ENCODE results near the gene NAA40.
"Not testable (repeated sequence)": the region's sequence is repeated elsewhere in the genome, so short reads cannot be mapped to it uniquely, and the experiment has no call there.

Gene NAA40

DNA sequence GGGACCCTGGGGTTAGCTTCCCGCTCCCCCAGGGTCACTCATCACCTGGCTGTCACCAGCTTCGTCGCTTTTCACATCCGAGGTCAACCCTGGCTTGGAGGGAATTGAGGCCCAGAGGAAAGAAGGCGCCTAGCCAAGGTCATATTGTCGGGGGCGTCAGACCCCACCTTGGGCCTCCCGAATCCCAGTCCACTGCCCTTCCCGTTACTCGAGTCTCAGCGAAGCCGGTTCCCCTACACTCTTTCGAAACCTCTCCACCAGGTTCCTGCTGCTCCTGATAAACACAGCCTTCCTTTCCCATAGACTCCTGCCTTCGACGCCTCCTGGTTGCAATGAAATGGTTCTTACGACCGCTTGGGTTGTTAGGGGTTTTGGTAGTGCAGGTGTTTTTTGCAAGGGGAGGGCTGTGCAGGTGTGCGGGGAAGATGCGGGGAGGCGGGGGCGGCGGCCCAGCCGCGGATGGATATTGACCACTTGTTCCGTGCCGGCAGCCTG, 642 bp downstream of the NAA40 start:
- H3K9me3 ChIP-seq (ENCODE audit: control insufficient read depth, insufficient read depth, low read length) = no peaks in the 10 kb centered on the region
- H3K9ac ChIP-seq (ENCODE audit: low read depth, low read length) = peak overlapping the region; percentile 90
- H3K36me3 ChIP-seq (ENCODE audit: insufficient read depth, low read length) = no peaks in the 10 kb centered on the region
- no peaks in the 10 kb centered on the region for H3K4me1 ChIP-seq (ENCODE audit: insufficient read depth, low read length)

DNA sequence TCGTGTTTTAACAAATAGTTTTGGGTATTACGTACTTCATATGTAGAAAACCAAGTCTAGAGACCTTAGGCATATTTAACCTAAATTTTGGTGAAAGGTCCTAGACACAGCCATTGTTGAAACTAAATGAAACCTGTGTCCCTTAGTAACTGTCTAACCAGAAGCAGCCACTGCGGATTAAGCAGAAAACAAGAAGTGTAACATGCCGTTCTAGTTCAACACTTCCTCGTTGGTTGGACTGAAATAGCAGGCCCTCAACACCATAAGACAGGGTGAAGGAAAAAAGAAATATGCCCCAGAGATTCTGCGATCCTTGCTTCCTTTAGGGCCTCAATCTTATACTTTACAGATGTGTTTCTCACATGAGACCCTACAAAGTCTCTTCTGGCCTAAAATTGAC, 2.0 kb downstream of the NAA40 start:
- H3K9me3 ChIP-seq (ENCODE audit: control insufficient read depth, insufficient read depth, low read length) = no peaks in the 10 kb centered on the region
- no peak overlapping the region for H3K9ac ChIP-seq (ENCODE audit: low read depth, low read length)
- no peaks in the 10 kb centered on the region for H3K36me3 ChIP-seq (ENCODE audit: insufficient read depth, low read length)
- H3K4me1 ChIP-seq (ENCODE audit: insufficient read depth, low read length) = no peaks in the 10 kb centered on the region

DNA sequence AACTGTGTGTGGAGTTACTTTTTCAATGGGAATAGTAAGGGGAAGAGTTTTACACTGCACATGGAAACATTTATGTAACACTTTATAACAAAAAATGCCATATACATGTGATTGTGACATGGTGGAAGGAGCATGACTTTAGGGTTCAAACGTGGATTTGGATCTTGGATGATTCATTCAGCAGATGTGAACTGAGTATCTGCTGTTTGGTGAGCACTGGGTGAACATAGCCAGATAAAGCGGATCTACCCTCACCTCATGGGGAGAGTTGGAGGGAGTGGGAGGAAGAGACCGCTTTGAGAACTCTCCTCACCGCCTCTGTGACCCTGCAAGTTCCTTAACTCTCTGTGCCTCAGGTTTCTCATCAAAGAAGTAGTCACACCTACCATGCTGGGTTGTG, 3.1 kb downstream of the NAA40 start:
- no peaks in the 10 kb centered on the region for H3K9me3 ChIP-seq (ENCODE audit: control insufficient read depth, insufficient read depth, low read length)
- no peaks in the 10 kb centered on the region for H3K36me3 ChIP-seq (ENCODE audit: insufficient read depth, low read length)
- no peak overlapping the region for H3K9ac ChIP-seq (ENCODE audit: low read depth, low read length)
- H3K4me1 ChIP-seq (ENCODE audit: insufficient read depth, low read length) = no peaks in the 10 kb centered on the region

DNA sequence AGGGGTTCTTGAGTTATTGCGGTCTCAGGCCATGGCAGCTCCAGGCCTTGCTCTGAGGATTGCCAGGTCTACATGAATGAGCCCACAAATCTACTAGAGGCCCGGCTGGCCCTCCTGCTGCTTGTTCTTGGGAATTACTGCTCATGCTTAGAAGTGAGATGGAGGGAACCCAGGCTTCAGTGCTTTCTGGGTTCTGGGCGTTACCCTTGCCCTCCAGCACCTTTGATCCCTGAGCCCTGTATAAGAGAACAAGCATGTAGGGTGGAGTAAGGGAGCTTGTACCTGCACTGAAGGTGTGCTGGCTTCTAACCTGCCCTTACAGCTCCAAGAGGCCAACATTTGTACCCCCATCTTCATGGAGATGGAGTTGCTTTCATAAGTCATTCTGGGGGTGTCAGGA, 4.0 kb downstream of the NAA40 start:
- no peaks in the 10 kb centered on the region for H3K4me1 ChIP-seq (ENCODE audit: insufficient read depth, low read length)
- H3K9me3 ChIP-seq (ENCODE audit: control insufficient read depth, insufficient read depth, low read length) = no peaks in the 10 kb centered on the region
- no peaks in the 10 kb centered on the region for H3K36me3 ChIP-seq (ENCODE audit: insufficient read depth, low read length)
- no peak overlapping the region for H3K9ac ChIP-seq (ENCODE audit: low read depth, low read length)

DNA sequence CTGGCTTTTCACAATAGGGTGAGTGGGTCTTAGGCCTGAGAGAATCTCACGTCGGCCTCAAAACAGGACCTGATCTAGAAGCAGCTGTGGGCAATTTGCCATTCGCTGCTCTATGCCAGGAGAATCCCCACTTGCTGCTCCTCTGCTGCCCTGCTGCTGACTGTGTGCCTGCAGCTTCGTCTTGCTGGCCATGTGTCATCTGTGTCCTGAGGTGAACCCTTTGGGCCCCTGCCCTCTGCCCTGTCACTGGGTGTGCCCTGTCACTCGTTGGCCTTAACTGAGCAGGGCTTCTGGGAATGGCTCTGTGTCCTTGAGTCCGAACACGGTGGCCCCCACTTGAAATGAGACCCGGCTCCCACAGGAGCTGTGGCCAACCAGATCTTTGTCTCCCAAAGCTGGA, 6.2 kb downstream of the NAA40 start:
- Histone ChIP-seq H3K9ac (ENCODE audit: low read depth, low read length) (no peak overlapping the region), H3K4me1 (ENCODE audit: insufficient read depth, low read length) (no peaks in the 10 kb centered on the region), H3K36me3 (ENCODE audit: insufficient read depth, low read length) (no peaks in the 10 kb centered on the region), H3K9me3 (ENCODE audit: control insufficient read depth, insufficient read depth, low read length) (no peaks in the 10 kb centered on the region)

DNA sequence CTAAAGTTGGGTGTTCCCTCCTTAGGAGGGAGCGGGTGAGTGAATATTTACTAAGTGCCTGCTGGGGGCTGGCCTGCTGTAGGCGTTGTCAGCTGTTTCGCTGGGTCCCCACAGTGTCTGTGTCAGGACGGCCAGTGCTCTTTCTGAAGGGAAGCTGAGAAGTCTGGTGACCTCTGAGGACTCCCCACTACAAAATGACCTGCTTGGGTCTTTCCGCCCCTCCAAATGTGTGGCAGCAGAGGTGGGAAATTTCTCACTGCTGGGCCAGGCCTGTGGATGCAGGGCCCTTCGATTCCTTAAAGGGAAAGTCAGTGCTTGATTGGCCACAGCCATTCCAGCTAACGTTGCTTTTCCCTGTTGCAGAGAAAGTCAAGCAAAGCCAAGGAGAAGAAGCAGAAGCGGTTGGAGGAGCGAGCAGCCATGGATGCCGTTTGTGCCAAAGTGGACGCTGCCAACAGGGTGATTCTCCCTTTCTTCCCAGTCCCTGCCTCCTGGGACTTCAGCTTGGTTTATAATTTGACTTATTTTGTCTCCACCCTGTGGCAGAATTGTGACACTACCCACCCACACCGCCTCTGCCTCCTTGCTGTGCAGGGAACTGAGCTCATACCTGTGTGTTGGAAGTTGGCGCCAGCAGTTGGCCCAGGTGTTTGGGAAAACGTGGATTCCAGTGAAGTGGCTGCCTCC, 6.8 kb downstream of the NAA40 start:
- Histone ChIP-seq H3K36me3 (ENCODE audit: insufficient read depth, low read length) (no peaks in the 10 kb centered on the region), H3K9ac (ENCODE audit: low read depth, low read length) (no peak overlapping the region), H3K9me3 (ENCODE audit: control insufficient read depth, insufficient read depth, low read length) (no peaks in the 10 kb centered on the region), H3K4me1 (ENCODE audit: insufficient read depth, low read length) (no peaks in the 10 kb centered on the region)

DNA sequence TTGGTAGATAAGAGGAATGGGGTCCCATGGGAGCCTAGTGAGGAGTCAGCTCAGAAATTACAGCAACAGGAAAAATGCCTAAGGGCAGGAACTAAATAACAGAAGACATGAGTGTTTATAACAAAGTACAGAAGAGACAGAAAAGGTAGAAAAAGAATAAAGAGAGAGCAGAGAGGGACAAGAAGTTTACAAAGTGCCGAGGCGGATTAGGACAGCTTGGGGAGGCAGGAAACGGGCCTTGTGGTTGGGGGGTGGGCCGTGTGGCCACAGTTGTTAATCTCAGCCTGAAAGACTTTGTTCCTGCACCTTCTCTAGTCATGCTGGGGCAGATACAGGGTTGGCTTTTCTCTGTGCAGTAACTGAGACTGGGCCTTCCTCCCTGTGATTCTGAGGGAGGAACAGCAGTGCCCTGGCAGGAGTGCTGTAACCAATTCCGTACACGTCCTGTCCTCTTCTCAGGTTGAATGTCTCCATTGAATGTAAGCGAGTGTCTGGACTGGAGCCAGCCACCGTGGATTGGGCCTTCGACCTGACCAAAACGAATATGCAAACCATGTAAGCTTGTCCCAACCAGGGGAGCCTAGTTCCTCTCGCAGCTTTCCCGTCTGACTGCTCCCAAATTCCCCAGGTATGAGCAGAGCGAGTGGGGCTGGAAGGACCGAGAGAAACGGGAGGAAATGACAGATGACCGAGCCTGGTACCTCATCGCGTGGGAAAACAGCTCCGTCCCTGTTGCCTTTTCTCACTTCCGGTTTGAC, 13.2 kb downstream of the NAA40 start:
- Histone ChIP-seq H3K4me1 (ENCODE audit: insufficient read depth, low read length) (no peaks in the 10 kb centered on the region), H3K36me3 (ENCODE audit: insufficient read depth, low read length) (peaks cover 8% of the 10 kb centered on the region; the same call in 1 of the 2 replicates), H3K9me3 (ENCODE audit: control insufficient read depth, insufficient read depth, low read length) (no peaks in the 10 kb centered on the region), H3K9ac (ENCODE audit: low read depth, low read length) (no peak overlapping the region)

DNA sequence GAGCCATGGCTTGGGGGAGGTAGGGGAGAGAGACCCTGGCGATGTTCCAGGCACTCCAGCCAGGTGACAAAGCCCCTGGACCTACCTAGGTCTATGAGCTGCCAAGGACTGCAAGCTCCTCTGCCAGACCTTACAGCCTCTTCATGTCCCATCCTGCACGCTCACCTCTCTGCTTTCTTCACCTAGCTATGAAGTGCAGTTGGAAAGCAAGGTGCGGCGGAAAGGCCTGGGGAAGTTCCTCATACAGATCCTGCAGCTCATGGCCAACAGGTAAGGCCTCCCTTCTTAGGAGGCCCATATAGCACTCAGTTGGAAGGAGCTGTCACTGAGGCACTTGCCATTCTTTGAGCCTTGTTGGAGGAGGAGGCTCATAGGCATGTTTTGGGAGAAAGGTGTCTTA, 13.8 kb downstream of the NAA40 start:
- Histone ChIP-seq H3K9me3 (ENCODE audit: control insufficient read depth, insufficient read depth, low read length) (no peaks in the 10 kb centered on the region), H3K36me3 (ENCODE audit: insufficient read depth, low read length) (peaks cover 8% of the 10 kb centered on the region; the same call in 1 of the 2 replicates), H3K9ac (ENCODE audit: low read depth, low read length) (no peak overlapping the region), H3K4me1 (ENCODE audit: insufficient read depth, low read length) (no peaks in the 10 kb centered on the region)

DNA sequence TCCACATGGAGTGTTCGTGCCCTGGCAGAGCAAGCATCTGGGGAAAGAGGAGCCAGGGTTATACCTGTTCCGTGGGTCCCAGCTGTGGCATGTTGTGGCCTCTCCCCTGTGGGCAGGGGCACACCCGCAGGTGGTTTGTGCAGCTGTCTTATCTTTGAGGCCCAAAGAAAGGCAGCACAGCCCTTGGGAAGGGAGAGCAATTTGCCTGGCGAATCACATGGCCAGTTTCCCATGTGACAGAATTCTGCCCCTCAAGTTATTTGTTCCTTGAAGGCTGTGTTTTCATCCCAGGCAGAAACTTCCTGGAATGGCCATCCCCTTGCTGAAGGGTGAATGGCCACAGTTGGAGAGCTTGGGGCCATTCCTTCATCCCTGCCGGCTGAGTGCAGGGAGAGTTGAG, 19.2 kb downstream of the NAA40 start:
- Histone ChIP-seq H3K9me3 (ENCODE audit: control insufficient read depth, insufficient read depth, low read length) (no peaks in the 10 kb centered on the region), H3K9ac (ENCODE audit: low read depth, low read length) (no peak overlapping the region), H3K36me3 (ENCODE audit: insufficient read depth, low read length) (peaks cover 8% of the 10 kb centered on the region; the same call in 1 of the 2 replicates), H3K4me1 (ENCODE audit: insufficient read depth, low read length) (no peaks in the 10 kb centered on the region; the same call in 1 of the 2 replicates)

DNA sequence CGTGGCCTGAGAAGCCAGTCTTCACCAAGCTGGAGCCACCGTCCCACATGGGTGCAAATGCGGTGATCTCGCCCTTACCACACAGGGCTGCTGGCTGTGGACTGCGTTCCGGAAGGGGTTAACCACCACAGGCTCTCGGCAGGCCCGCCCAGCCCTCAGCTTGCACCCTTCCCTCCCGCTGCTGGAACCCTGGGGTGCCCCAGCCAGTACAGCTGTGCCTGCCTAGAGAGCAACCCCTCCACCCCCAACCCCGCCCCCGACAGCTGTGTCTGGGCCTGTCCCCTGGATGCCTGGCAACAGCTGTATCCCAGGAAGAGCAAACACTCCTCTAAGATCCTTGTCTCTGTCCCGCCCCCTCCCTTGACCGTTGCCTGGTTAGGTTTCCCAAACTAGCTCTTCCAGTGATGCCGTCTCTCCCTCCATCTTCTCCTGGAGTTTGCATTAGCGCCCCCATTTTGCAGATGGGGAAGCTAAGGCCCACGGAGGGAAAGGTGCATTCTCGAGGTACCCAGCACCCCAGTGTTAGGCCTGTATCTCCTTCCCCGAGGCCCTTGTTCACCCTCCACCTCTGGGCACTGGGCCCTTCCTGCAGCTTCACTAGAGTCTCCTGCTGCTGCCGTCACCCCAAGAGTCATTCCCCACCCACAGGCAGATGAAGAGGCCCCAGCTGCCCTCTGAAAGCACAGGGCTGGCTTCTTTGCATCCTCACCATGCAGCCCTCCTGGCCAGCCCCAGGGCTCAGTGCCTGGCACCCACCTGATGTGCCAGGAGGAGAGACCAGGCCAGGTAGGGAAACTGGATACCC, 23.0 kb downstream of the NAA40 start:
- Histone ChIP-seq H3K9ac (ENCODE audit: low read depth, low read length) (no peak overlapping the region), H3K9me3 (ENCODE audit: control insufficient read depth, insufficient read depth, low read length) (no peaks in the 10 kb centered on the region), H3K36me3 (ENCODE audit: insufficient read depth, low read length) (no peaks in the 10 kb centered on the region), H3K4me1 (ENCODE audit: insufficient read depth, low read length) (no peaks in the 10 kb centered on the region; the same call in 1 of the 2 replicates)

DNA sequence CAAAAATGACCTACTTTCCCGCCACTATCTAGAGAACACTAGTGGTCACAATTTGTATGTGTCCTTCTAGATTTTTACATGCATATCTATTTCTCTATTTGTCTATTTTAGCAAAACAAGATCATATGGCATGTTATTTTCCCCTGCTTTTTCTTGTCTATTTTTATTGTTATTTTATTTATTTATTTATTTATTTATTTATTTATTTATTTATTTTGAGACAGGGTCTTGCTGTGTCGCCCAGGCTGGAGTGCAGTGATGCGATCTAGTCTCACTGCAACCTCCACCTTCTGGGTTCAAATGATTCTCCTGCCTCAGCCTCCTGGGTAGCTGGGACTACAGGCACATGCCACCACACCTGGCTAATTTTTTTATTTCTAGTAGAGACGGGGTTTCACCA, 25.1 kb downstream of the NAA40 start:
- not testable (repeated sequence) for H3K36me3 ChIP-seq (ENCODE audit: insufficient read depth, low read length); H3K9ac ChIP-seq (ENCODE audit: low read depth, low read length); H3K4me1 ChIP-seq (ENCODE audit: insufficient read depth, low read length); H3K9me3 ChIP-seq (ENCODE audit: control insufficient read depth, insufficient read depth, low read length)

DNA sequence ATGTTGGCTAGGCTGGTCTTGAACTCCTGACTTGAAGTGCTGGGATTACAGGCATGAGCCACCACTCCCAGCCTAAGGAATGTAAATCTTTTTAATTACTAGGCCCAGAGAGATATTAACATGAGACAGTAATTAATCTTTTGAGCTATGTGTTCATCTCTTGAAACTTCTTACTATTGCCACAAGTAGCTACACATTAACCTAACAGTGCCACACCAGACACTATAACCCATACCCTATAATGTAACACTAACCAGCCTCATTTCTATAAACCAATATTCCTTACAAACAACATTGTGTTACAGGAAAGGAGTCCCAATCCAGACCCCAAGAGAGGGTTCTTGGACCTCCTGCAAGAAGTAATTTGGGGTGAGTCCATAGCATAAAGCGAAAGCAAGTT, 27.6 kb downstream of the NAA40 start:
- no peaks in the 10 kb centered on the region for H3K36me3 ChIP-seq (ENCODE audit: insufficient read depth, low read length)
- no peaks in the 10 kb centered on the region for H3K9me3 ChIP-seq (ENCODE audit: control insufficient read depth, insufficient read depth, low read length)
- H3K9ac ChIP-seq (ENCODE audit: low read depth, low read length) = no peak overlapping the region
- H3K4me1 ChIP-seq (ENCODE audit: insufficient read depth, low read length) = no peaks in the 10 kb centered on the region; the same call in 1 of the 2 replicates

DNA sequence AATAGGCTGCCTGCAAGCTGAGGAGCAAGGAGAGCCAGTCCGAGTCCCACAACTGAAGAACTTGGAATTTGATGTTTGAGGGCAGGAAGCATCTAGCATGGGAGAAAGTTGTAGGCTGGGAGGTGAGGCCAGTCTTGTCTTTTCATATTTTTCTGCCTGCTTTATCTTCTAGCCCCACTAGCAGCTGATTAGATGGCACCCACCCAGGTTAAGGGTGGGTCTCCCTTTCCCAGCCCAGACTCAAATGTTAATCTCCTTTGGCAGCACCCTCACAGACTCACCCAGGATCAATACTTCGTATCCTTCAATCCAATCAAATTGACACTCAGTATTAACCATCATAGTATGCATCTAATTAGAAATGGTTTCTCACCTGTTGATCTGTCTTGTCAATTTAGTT, 30.7 kb downstream of the NAA40 start:
- H3K9me3 ChIP-seq (ENCODE audit: control insufficient read depth, insufficient read depth, low read length) = no peaks in the 10 kb centered on the region
- no peaks in the 10 kb centered on the region for H3K36me3 ChIP-seq (ENCODE audit: insufficient read depth, low read length)
- H3K4me1 ChIP-seq (ENCODE audit: insufficient read depth, low read length) = no peaks in the 10 kb centered on the region
- no peak overlapping the region for H3K9ac ChIP-seq (ENCODE audit: low read depth, low read length)

DNA sequence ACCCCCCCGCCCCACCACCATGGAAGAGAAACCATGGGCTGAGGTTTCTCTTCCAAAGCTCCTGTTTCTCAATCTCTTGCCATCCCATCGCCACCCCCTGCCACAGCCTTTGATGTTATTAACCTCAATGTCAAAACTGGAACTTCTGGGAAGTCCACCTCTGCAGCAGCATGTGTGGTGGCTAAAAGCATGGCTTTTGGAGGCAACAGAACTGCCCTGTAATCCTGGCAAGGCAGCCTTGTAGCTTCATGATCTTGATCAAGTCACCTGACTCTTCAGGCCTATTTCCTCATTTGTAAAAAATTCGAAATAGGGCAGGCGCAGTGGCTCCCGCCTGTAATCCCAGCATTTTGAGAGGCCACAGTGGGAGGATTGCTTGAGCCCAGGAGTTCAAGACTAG, 32.1 kb downstream of the NAA40 start:
- no peaks in the 10 kb centered on the region for H3K36me3 ChIP-seq (ENCODE audit: insufficient read depth, low read length)
- no peaks in the 10 kb centered on the region for H3K9me3 ChIP-seq (ENCODE audit: control insufficient read depth, insufficient read depth, low read length)
- H3K9ac ChIP-seq (ENCODE audit: low read depth, low read length) = no peak overlapping the region
- peaks cover 2% of the 10 kb centered on the region for H3K4me1 ChIP-seq (ENCODE audit: insufficient read depth, low read length)
